Aorta (tissue), 5 donors: ENCODE results near the gene CRY1. TPM values are rescaled to one million over a fixed set of nuclear protein-coding genes. Genes with fewer than 3 reads are reported as not detected.
"Not testable (repeated sequence)": the region's sequence is repeated elsewhere in the genome, so short reads cannot be mapped to it uniquely, and the experiment has no call there.

Experiments
- ATAC-seq: fragments of 200-7000 bp; cut with Tn5 transposase; one replicate; pipeline ENCODE4 v1.9.1; 2022; ENCODE audit warnings: moderate library complexity; ENCODE audit not compliant: low FRiP score
- DNase-seq, 2 donors: peaks; one replicate each; pipeline ENCODE4 v3.0.0-alpha.2; 2020
- H3K27ac ChIP-seq, 2 donors: one replicate each; pipeline ENCODE4 v1.5.1; 2013; ENCODE audit warnings: low read length in 2 of 2, mild to moderate bottlenecking in 2 of 2, moderate library complexity in 2 of 2, control low read depth in 1 of 2, inconsistent platforms in 1 of 2, low read depth in 1 of 2
- H3K27me3 ChIP-seq, 2 donors: one replicate each; pipeline ENCODE4 v1.6.1; 2013; ENCODE audit warnings: control low read depth in 1 of 2, low read length in 1 of 2, mild to moderate bottlenecking in 1 of 2, moderate library complexity in 1 of 2; ENCODE audit not compliant: insufficient read depth in 2 of 2, control insufficient read depth in 1 of 2
- H3K36me3 ChIP-seq, 2 donors: one replicate each; pipeline ENCODE4 v1.6.1; 2013; ENCODE audit warnings: control low read depth in 1 of 2, low read length in 1 of 2, mild to moderate bottlenecking in 1 of 2; ENCODE audit not compliant: insufficient read depth in 2 of 2, control insufficient read depth in 1 of 2
- H3K4me1 ChIP-seq, 2 donors: one replicate each; pipeline ENCODE4 v1.6.1; 2013; ENCODE audit warnings: low read length in 2 of 2, control low read depth in 1 of 2, mild to moderate bottlenecking in 1 of 2, moderate library complexity in 1 of 2; ENCODE audit not compliant: insufficient read depth in 2 of 2, control insufficient read depth in 1 of 2
- H3K4me3 ChIP-seq, 2 donors: one replicate each; pipeline ENCODE4 v1.5.1; 2013; ENCODE audit warnings: low read length in 2 of 2, control low read depth in 1 of 2, mild to moderate bottlenecking in 1 of 2
- H3K9me3 ChIP-seq: one replicate; pipeline ENCODE4 v1.6.1; 2013; ENCODE audit warnings: mild to moderate bottlenecking, low read length; ENCODE audit not compliant: control insufficient read depth
- WGBS, 2 donors: extraction: QIAGEN DNeasy Blood & Tissue Kit; methylation state at CpG; one replicate each; pipeline ENCODE4 v1.1.7; 2013; 5-methylcytosine and 5-hydroxymethylcytosine counted together
- intact Hi-C, 2 donors: fragments of 100-400 bp; cut with DNase I; formaldehyde crosslinking; loops; one replicate each; pipeline versions ENCODE4 v1.14.2 to v1.15.0; 2022
- polyA plus RNA-seq, 2 donors: library from polyadenylated mRNA; stranded (reverse); fragments of 200-250 nt; gene quantifications; one replicate each; pipeline ENCODE4 v1.2.3, GENCODE V29; 2013
- total RNA-seq, 2 donors: library from RNA; stranded (reverse); fragmentation: NEBNext Ultra II Directional; extraction: Animal tissue kit (Norgen Biotek cat#: 25700); gene quantifications; one replicate each; pipeline ENCODE4 v1.2.1, GENCODE V29; 2021
- donor health status: healthy with polysubstance abuse.
- donor health status: Bipolar disorder and iron deficiency.
- donor health status: DM: no; HTN: no; CAD: no.
- donor health status: DM: no; HTN: no; CAD: no.
- donor health status: DM: yes; HTN: yes; CAD: no.

Gene CRY1
- total and polyA plus RNA-seq, 4 donors = 7.5 to 40.6 (median 15.4) TPM

- Histone ChIP-seq H3K4me1 (no peaks in the 10 kb centered on the region), H3K27ac (no peak overlapping the region), H3K4me3 (no peak overlapping the region), H3K27me3 (no peaks in the 10 kb centered on the region), H3K9me3 (no peaks in the 10 kb centered on the region), H3K36me3 (no peaks in the 10 kb centered on the region)
- intact Hi-C loops = no loop called here
- DNase-seq (no peak), ATAC-seq (no peak)
- 91 to 94% methylated on average over 2 of the region's 2 CpGs for WGBS, 2 donors
Measured at GRCh38 chr12:107019546-107019945, 73.8 kb downstream of the CRY1 start.

GRCh38 chr12:107017042-107017441 is 76.3 kb downstream of the CRY1 start:
- no peaks in the 10 kb centered on the region for H3K9me3 ChIP-seq
- H3K4me1 ChIP-seq = no peaks in the 10 kb centered on the region
- DNase-seq = no peak
- no peaks in the 10 kb centered on the region for H3K27me3 ChIP-seq
- no peak overlapping the region for H3K27ac ChIP-seq
- intact Hi-C loops = no loop called here
- no peak for ATAC-seq
- H3K4me3 ChIP-seq = no peak overlapping the region
- no peaks in the 10 kb centered on the region for H3K36me3 ChIP-seq
- 79 to 82% methylated on average over 4 of the region's 4 CpGs for WGBS, 2 donors

GRCh38 chr12:107014055-107014454 is 79.3 kb downstream of the CRY1 start:
- intact Hi-C loops = no loop called here
- H3K36me3 ChIP-seq = no peaks in the 10 kb centered on the region
- no peak overlapping the region for H3K4me3 ChIP-seq
- H3K4me1 ChIP-seq = no peaks in the 10 kb centered on the region
- no peak for DNase-seq
- WGBS, 2 donors = 79 to 85% methylated on average over 3 of the region's 3 CpGs
- H3K27me3 ChIP-seq = no peaks in the 10 kb centered on the region
- H3K9me3 ChIP-seq = no peaks in the 10 kb centered on the region
- H3K27ac ChIP-seq = no peak overlapping the region
- ATAC-seq = no peak

GRCh38 chr12:107012736-107013425 is 80.5 kb downstream of the CRY1 start:
- intact Hi-C loops = no loop called here
- Histone ChIP-seq H3K4me1 (no peaks in the 10 kb centered on the region), H3K27me3 (no peaks in the 10 kb centered on the region), H3K4me3 (no peak overlapping the region), H3K36me3 (no peaks in the 10 kb centered on the region), H3K27ac (no peak overlapping the region), H3K9me3 (no peaks in the 10 kb centered on the region)
- WGBS, 2 donors = 98% methylated on average over 1 of the region's 1 CpG
- ATAC-seq (no peak), DNase-seq (no peak)

- Histone ChIP-seq H3K36me3 (no peaks in the 10 kb centered on the region), H3K9me3 (no peaks in the 10 kb centered on the region), H3K4me3 (no peak overlapping the region), H3K27ac (no peak overlapping the region), H3K4me1 (no peaks in the 10 kb centered on the region), H3K27me3 (no peaks in the 10 kb centered on the region)
- WGBS, 2 donors = 81 to 84% methylated on average over 2 of the region's 2 CpGs
- DNase-seq = no peak
- ATAC-seq = no peak
- intact Hi-C loops = no loop called here
Measured at GRCh38 chr12:107011519-107011918, 81.8 kb downstream of the CRY1 start.

- 97% methylated on average over 4 of the region's 4 CpGs for WGBS, 2 donors
- ATAC-seq (no peak), DNase-seq (no peak)
- no peaks in the 10 kb centered on the region for H3K36me3 ChIP-seq
- no peak overlapping the region for H3K4me3 ChIP-seq
- no peaks in the 10 kb centered on the region for H3K4me1 ChIP-seq
- intact Hi-C loops = no loop called here
- H3K27ac ChIP-seq = no peak overlapping the region
- no peaks in the 10 kb centered on the region for H3K9me3 ChIP-seq
- H3K27me3 ChIP-seq = no peaks in the 10 kb centered on the region
Measured at GRCh38 chr12:107007411-107007810, 85.9 kb downstream of the CRY1 start.

- H3K36me3 ChIP-seq, H3K9me3 ChIP-seq, H3K4me1 ChIP-seq, ATAC-seq, H3K4me3 ChIP-seq, DNase-seq, H3K27me3 ChIP-seq, H3K27ac ChIP-seq, intact Hi-C loops: not testable (repeated sequence)
- WGBS, 2 donors = 83 to 85% methylated on average over 4 of the region's 4 CpGs
Measured at GRCh38 chr12:107002665-107003064, 90.7 kb downstream of the CRY1 start.

- WGBS, 2 donors = 68 to 69% methylated on average over 6 of the region's 6 CpGs
- DNase-seq (no peak), ATAC-seq (no peak)
- no peak overlapping the region for H3K4me3 ChIP-seq
- intact Hi-C loops = no loop called here
- no peaks in the 10 kb centered on the region for H3K4me1 ChIP-seq
- no peaks in the 10 kb centered on the region for H3K9me3 ChIP-seq
- H3K27ac ChIP-seq = no peak overlapping the region
- no peaks in the 10 kb centered on the region for H3K36me3 ChIP-seq
- no peaks in the 10 kb centered on the region for H3K27me3 ChIP-seq
Measured at GRCh38 chr12:106999446-106999845, 93.9 kb downstream of the CRY1 start.

DNA sequence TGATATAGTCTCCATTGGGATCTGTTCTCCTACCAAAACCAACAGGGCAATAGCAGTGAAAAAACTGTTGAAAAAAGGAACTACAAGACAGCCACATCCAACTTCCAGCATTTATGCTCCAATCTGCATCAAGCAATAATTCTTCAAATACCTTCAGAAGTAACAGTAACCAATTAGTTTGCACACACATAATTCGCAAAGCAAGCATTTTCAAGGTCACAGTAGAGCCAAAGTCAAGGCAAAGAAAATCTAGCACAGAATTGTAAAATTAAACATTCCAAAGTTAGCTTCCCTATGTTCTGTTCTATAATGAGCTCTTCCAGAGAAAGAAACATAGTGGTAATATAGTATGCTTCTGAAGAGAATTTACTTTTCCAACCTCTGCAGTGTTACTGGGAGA is 95.4 kb downstream of the CRY1 start:
- intact Hi-C loops = no loop called here
- H3K27me3 ChIP-seq = no peaks in the 10 kb centered on the region
- no peak overlapping the region for H3K27ac ChIP-seq
- 95 to 98% methylated on average over 1 of the region's 1 CpG for WGBS, 2 donors
- ATAC-seq (no peak), DNase-seq (no peak)
- no peaks in the 10 kb centered on the region for H3K9me3 ChIP-seq
- H3K36me3 ChIP-seq = no peaks in the 10 kb centered on the region
- H3K4me3 ChIP-seq = no peak overlapping the region
- H3K4me1 ChIP-seq = no peaks in the 10 kb centered on the region
